ENCODE data around the gene RBBP4.
"Not testable (repeated sequence)": the region's sequence is repeated elsewhere in the genome, so short reads cannot be mapped to it uniquely, and the experiment has no call there.

Gene RBBP4

GRCh38 chr1:32650752-32651460, at the start of gene RBBP4:
Gene RBBP4, plus strand, starts transcription at chr1:32651208. Its CDS starts 99 bp downstream, at chr1:32651307.
- peak; percentile 83 for DNase-seq (ENCODE audit: low read depth, low spot score)
- peak within 1 kb of the TSS; percentile 98 for H3K27ac ChIP-seq

GRCh38 chr1:32605711-32606424, 45.1 kb upstream of the RBBP4 start:
- H3K27ac ChIP-seq, result no peak overlapping the region
- DNase-seq (ENCODE audit: low read depth, low spot score), result no peak

GRCh38 chr1:32606565-32607371, 44.2 kb upstream of the RBBP4 start:
- DNase-seq (ENCODE audit: low read depth, low spot score), result no peak
- H3K27ac ChIP-seq, result no peak overlapping the region

- H3K27ac ChIP-seq, result no peak overlapping the region
- DNase-seq (ENCODE audit: low read depth, low spot score), result no peak
Observed at GRCh38 chr1:32609180-32609579, 41.8 kb upstream of the RBBP4 start.

- no peak for DNase-seq (ENCODE audit: low read depth, low spot score)
- no peak overlapping the region for H3K27ac ChIP-seq
Observed at GRCh38 chr1:32611859-32612188, 39.2 kb upstream of the RBBP4 start.

GRCh38 chr1:32612189-32612881, 38.7 kb upstream of the RBBP4 start:
- DNase-seq (ENCODE audit: low read depth, low spot score), result no peak
- peak overlapping the region; percentile 21 for H3K27ac ChIP-seq

- H3K27ac ChIP-seq, result no peak overlapping the region
- no peak for DNase-seq (ENCODE audit: low read depth, low spot score)
Observed at GRCh38 chr1:32613472-32613871, 37.5 kb upstream of the RBBP4 start.

GRCh38 chr1:32618673-32619221, 32.3 kb upstream of the RBBP4 start:
- no peak for DNase-seq (ENCODE audit: low read depth, low spot score)
- no peak overlapping the region for H3K27ac ChIP-seq

- no peak for DNase-seq (ENCODE audit: low read depth, low spot score)
- no peak overlapping the region for H3K27ac ChIP-seq
Observed at GRCh38 chr1:32619701-32620485, 31.1 kb upstream of the RBBP4 start.

GRCh38 chr1:32622205-32622604, 28.8 kb upstream of the RBBP4 start:
- DNase-seq (ENCODE audit: low read depth, low spot score), result no peak
- no peak overlapping the region for H3K27ac ChIP-seq

- H3K27ac ChIP-seq, result no peak overlapping the region
- DNase-seq (ENCODE audit: low read depth, low spot score), result no peak
Observed at GRCh38 chr1:32622806-32623681, 28.0 kb upstream of the RBBP4 start.

- DNase-seq (ENCODE audit: low read depth, low spot score), result no peak
- no peak overlapping the region for H3K27ac ChIP-seq
Observed at GRCh38 chr1:32623775-32624174, 27.2 kb upstream of the RBBP4 start.

GRCh38 chr1:32626176-32626575, 24.8 kb upstream of the RBBP4 start:
- DNase-seq (ENCODE audit: low read depth, low spot score), result no peak
- H3K27ac ChIP-seq, result no peak overlapping the region

GRCh38 chr1:32627596-32628162, 23.3 kb upstream of the RBBP4 start:
- no peak for DNase-seq (ENCODE audit: low read depth, low spot score)
- no peak overlapping the region for H3K27ac ChIP-seq

GRCh38 chr1:32630173-32630572, 20.8 kb upstream of the RBBP4 start:
- DNase-seq (ENCODE audit: low read depth, low spot score); H3K27ac ChIP-seq: not testable (repeated sequence)

GRCh38 chr1:32632829-32633228, 18.2 kb upstream of the RBBP4 start:
- no peak overlapping the region for H3K27ac ChIP-seq
- DNase-seq (ENCODE audit: low read depth, low spot score), result no peak

- H3K27ac ChIP-seq, result no peak overlapping the region
- no peak for DNase-seq (ENCODE audit: low read depth, low spot score)
Observed at GRCh38 chr1:32635508-32636277, 15.3 kb upstream of the RBBP4 start.
